Mucosa of stomach (tissue), 1 donor: ENCODE results near the gene HUS1B.

Experiments
- H3K27me3 ChIP-seq: one replicate; pipeline ENCODE4 v1.7.0; 2013; ENCODE audit warnings: mild to moderate bottlenecking, low read length; ENCODE audit not compliant: control insufficient read depth, insufficient read depth
- H3K36me3 ChIP-seq: one replicate; pipeline ENCODE4 v1.7.0; 2013; ENCODE audit warnings: low read length; ENCODE audit not compliant: control insufficient read depth, insufficient read depth
- H3K4me1 ChIP-seq: one replicate; pipeline ENCODE4 v1.7.0; 2013; ENCODE audit warnings: mild to moderate bottlenecking, low read length; ENCODE audit not compliant: control insufficient read depth, insufficient read depth
- H3K4me3 ChIP-seq: one replicate; pipeline ENCODE4 v1.7.0; 2013; ENCODE audit warnings: low read length
- H3K9ac ChIP-seq: one replicate; pipeline ENCODE4 v1.7.0; 2013; ENCODE audit warnings: mild to moderate bottlenecking, low read length, moderate library complexity
- H3K9me3 ChIP-seq: one replicate; pipeline ENCODE4 v1.7.0; 2013; ENCODE audit warnings: mild to moderate bottlenecking, low read length, moderate library complexity; ENCODE audit not compliant: control insufficient read depth
- donor health status: Pancreatic carcinoma.

HUS1B gene

GRCh38 chr6:641225-641985 is 15.5 kb downstream of the HUS1B start:
- Histone ChIP-seq H3K9ac (no peak overlapping the region), H3K4me1 (no peaks in the 10 kb centered on the region), H3K27me3 (no peaks in the 10 kb centered on the region), H3K9me3 (no peaks in the 10 kb centered on the region), H3K4me3 (no peak overlapping the region), H3K36me3 (no peaks in the 10 kb centered on the region)

DNA sequence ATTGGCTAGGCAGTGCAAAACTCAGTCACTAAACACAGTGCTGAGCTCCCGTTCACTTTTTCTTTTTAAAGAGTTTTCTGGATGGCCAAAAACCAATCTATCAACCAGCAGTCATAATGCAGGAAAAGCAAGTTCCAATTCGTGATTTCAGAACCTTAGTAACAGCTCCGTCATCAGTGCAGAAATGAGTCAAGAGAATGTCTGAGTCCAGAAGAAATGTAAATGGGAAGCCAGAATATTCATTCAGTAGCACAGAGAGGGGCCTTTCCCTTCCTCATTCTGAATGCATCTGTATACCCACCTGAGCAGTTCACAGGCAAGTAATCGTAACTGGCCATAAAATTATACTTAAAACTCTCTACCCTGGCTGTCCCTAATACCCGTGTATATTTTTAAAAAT is 20.4 kb downstream of the HUS1B start:
- no peak overlapping the region for H3K9ac ChIP-seq
- no peaks in the 10 kb centered on the region for H3K4me1 ChIP-seq
- no peaks in the 10 kb centered on the region for H3K36me3 ChIP-seq

GRCh38 chr6:635233-635632 is 21.7 kb downstream of the HUS1B start:
- H3K4me1 ChIP-seq: no peaks in the 10 kb centered on the region
- no peak overlapping the region for H3K9ac ChIP-seq
- no peaks in the 10 kb centered on the region for H3K36me3 ChIP-seq
- H3K4me3 ChIP-seq: no peak overlapping the region
- H3K27me3 ChIP-seq: no peaks in the 10 kb centered on the region
- no peaks in the 10 kb centered on the region for H3K9me3 ChIP-seq

More for the DNA sequence above, 20.4 kb downstream of the HUS1B start:
- Histone ChIP-seq H3K4me3 (no peak overlapping the region), H3K9me3 (no peaks in the 10 kb centered on the region), H3K27me3 (no peaks in the 10 kb centered on the region)

DNA sequence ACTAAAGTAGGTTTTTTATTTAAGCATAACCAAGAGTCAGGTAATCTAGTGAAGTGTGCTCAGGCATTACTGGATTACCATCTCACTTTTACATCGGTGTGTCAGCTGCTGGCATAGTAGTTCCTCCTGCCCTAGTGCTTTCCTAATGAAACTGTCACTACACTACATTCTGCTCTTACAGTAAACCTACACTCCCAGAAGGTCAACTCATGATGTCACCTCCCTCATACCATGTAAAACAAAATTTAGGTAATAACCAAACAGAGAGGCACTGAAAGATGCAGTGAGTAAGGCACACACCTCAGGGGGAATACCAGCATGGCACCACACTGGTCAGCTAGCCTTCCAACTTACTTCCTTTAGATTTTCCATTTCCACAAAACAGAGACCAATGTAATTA is 23.3 kb downstream of the HUS1B start:
- no peaks in the 10 kb centered on the region for H3K4me1 ChIP-seq
- H3K36me3 ChIP-seq: no peaks in the 10 kb centered on the region
- H3K4me3 ChIP-seq: no peak overlapping the region
- H3K9me3 ChIP-seq: no peaks in the 10 kb centered on the region
- H3K9ac ChIP-seq: no peak overlapping the region
- H3K27me3 ChIP-seq: no peaks in the 10 kb centered on the region

GRCh38 chr6:628766-629165 is 28.1 kb downstream of the HUS1B start:
- H3K36me3 ChIP-seq: no peaks in the 10 kb centered on the region
- no peaks in the 10 kb centered on the region for H3K27me3 ChIP-seq
- no peak overlapping the region for H3K4me3 ChIP-seq
- no peaks in the 10 kb centered on the region for H3K9me3 ChIP-seq
- H3K4me1 ChIP-seq: no peaks in the 10 kb centered on the region
- no peak overlapping the region for H3K9ac ChIP-seq

DNA sequence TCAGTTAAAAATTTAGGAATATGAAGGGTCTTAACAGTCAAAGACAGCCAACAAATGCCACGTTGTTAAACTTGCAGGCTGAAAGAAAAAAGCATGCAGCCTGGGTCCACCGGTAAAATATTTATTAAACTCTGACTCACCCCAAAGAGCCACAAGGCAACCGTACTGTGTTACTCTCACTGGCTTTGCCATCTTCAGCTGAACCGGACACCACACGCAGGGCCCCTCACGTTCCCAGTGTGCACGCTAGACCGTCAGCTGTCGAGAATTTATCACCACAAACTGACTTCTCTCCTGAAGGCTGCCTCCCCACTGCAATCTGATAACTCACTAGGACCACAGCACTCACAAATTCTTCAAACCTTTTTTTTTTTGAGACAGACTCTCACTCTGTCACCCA is 30.7 kb downstream of the HUS1B start:
- no peaks in the 10 kb centered on the region for H3K36me3 ChIP-seq
- no peaks in the 10 kb centered on the region for H3K4me1 ChIP-seq
- H3K4me3 ChIP-seq: no peak overlapping the region
- H3K9ac ChIP-seq: no peak overlapping the region
- no peaks in the 10 kb centered on the region for H3K27me3 ChIP-seq
- H3K9me3 ChIP-seq: no peaks in the 10 kb centered on the region

GRCh38 chr6:624979-625378 is 31.9 kb downstream of the HUS1B start:
- H3K36me3 ChIP-seq: no peaks in the 10 kb centered on the region
- H3K4me3 ChIP-seq: no peak overlapping the region
- H3K9ac ChIP-seq: no peak overlapping the region
- no peaks in the 10 kb centered on the region for H3K27me3 ChIP-seq
- H3K9me3 ChIP-seq: no peaks in the 10 kb centered on the region
- no peaks in the 10 kb centered on the region for H3K4me1 ChIP-seq

- H3K36me3 ChIP-seq: no peaks in the 10 kb centered on the region
- H3K4me3 ChIP-seq: no peak overlapping the region
- H3K4me1 ChIP-seq: no peaks in the 10 kb centered on the region
- no peaks in the 10 kb centered on the region for H3K9me3 ChIP-seq
- no peak overlapping the region for H3K9ac ChIP-seq
- H3K27me3 ChIP-seq: no peaks in the 10 kb centered on the region
Observed at GRCh38 chr6:622462-622861, 34.4 kb downstream of the HUS1B start.

DNA sequence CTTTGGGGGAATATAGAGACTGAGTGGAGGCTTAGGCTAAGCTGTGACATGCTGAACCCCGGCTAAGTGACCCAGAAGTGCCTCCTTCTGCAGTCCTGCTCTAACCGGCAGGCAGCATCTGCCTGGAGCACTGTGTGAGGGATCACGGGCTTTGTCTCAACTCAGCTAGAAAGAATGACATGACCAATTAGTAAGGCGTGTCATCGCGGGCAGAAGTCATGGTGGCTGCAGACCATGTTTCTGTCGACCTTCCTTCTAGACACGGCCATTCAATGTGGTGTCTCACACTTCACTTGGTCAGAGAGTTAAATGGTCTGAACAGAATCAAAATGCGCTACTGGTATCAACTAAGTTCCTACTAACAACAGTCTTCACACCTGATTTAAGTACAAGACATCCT is 35.0 kb downstream of the HUS1B start:
- no peak overlapping the region for H3K9ac ChIP-seq
- H3K4me1 ChIP-seq: no peaks in the 10 kb centered on the region
- H3K9me3 ChIP-seq: no peaks in the 10 kb centered on the region
- no peaks in the 10 kb centered on the region for H3K36me3 ChIP-seq
- H3K4me3 ChIP-seq: no peak overlapping the region
- no peaks in the 10 kb centered on the region for H3K27me3 ChIP-seq

- Histone ChIP-seq H3K4me3 (no peak overlapping the region), H3K36me3 (no peaks in the 10 kb centered on the region), H3K9ac (no peak overlapping the region), H3K4me1 (no peaks in the 10 kb centered on the region), H3K9me3 (no peaks in the 10 kb centered on the region), H3K27me3 (no peaks in the 10 kb centered on the region)
Observed at GRCh38 chr6:620950-621349, 36.0 kb downstream of the HUS1B start.

GRCh38 chr6:620166-620565 is 36.7 kb downstream of the HUS1B start:
- H3K36me3 ChIP-seq: no peaks in the 10 kb centered on the region
- H3K4me1 ChIP-seq: no peaks in the 10 kb centered on the region
- no peak overlapping the region for H3K4me3 ChIP-seq
- no peaks in the 10 kb centered on the region for H3K9me3 ChIP-seq
- no peaks in the 10 kb centered on the region for H3K27me3 ChIP-seq
- H3K9ac ChIP-seq: no peak overlapping the region

DNA sequence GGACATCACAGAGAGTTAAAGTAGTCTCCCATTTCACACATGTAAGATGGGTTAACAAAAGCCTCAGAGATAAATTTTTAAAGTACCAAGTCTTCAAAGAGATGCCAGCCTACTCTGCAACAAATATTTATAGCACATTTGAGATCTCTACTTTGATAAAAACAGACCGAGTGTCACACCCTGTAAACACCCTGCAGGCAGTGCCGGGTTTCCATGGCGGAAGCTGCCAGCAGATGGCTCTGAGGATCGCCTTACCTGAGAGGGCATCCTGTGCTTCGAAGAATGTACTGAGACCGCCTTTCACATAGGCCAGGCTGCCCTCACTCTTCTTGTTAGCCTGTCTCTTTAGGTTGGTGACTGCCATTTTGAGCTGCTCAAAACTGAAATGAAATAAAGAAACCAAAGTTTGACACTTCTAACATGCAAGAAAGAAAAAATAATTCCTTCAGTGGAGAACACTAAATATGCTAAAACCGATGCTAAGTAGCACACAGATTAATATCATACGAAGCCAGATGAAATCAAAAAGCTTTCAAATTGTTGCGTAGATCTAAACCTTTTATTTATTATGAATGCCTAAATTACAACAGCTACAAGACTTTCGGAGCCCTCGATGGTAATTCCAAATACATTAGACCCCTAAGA is 39.3 kb downstream of the HUS1B start:
- H3K4me3 ChIP-seq: no peak overlapping the region
- no peaks in the 10 kb centered on the region for H3K36me3 ChIP-seq
- H3K9ac ChIP-seq: no peak overlapping the region
- H3K27me3 ChIP-seq: no peaks in the 10 kb centered on the region
- no peaks in the 10 kb centered on the region for H3K9me3 ChIP-seq
- H3K4me1 ChIP-seq: no peaks in the 10 kb centered on the region
